HepG2 (cell line): Measurements from ENCODE around the gene COL18A1. TPM values are rescaled to one million over a fixed set of nuclear protein-coding genes. Genes with fewer than 3 reads are reported as not detected.
A peak's percentile ranks its signal among the peaks of the same experiment; 100 is the strongest.

ENCODE experiments used
- ATAC-seq: fragments of 200-7000 bp; cut with Tn5 transposase; 3 replicates; pipeline ENCODE4 v1.9.1; 2020; ENCODE audit warnings: mild to moderate bottlenecking, moderate library complexity
- BruUV-seq: library from RNA; stranded (reverse); fragments of 400-500 nt; replicated peaks from 2 replicates; lab custom pipeline; 2021; lab: Mats Ljungman, UMichigan
- CTCF ChIA-PET: fragments of 300-600 bp; formaldehyde crosslinking; extraction: SDS; loops from one replicate; lab custom pipeline; 2021; ENCODE audit warnings: low total read pairs, inconsistent platforms, low intra/inter-chr PET ratio; lab: Yijun Ruan, JAX
- POLR2A ChIA-PET: fragments of 350-600 bp; sonication (Branson Sonifier 250); formaldehyde crosslinking; loops from one replicate; lab custom pipeline; 2020; ENCODE audit warnings: antibody characterized with exemption, inconsistent platforms; lab: Yijun Ruan, JAX
- DNase-seq: peaks from one replicate; pipeline ENCODE4 v3.0.0-alpha.2; 2015; ENCODE audit warnings: low spot score
- FAIRE-seq: peaks from 3 replicates; lab custom pipeline; 2011; peaks lifted over from hg19 to GRCh38; lab: Jason Lieb, UNC
- H2AFZ ChIP-seq: one replicate; pipeline ENCODE4 v1.6.1; 2011; ENCODE audit warnings: low read length, inconsistent platforms
- H3K27ac ChIP-seq: fragments of 300-600 bp; 3 replicates; pipeline ENCODE4 v1.8.0; 2011; ENCODE audit warnings: mixed run types, mild to moderate bottlenecking, mixed read lengths, low read length, inconsistent platforms; ENCODE audit not compliant: insufficient read depth; ENCODE audit errors: extremely low read length
- H3K27me3 ChIP-seq, 2 experiments: fragments of 200-600 bp in 1 of 2; 2 replicates in 1 of 2; 3 replicates in 1 of 2; pipeline versions ENCODE4 v1.6.0 to v1.8.0; 2011; ENCODE audit warnings: low read length in 2 of 2, mild to moderate bottlenecking in 2 of 2, moderate library complexity in 2 of 2, inconsistent platforms in 1 of 2; ENCODE audit not compliant: insufficient read depth in 2 of 2, control insufficient read depth in 1 of 2
- H3K36me3 ChIP-seq, 2 experiments: fragments of 200-600 bp in 1 of 2; replicated peaks in 1 of 2; 2 replicates in 1 of 2; 3 replicates in 1 of 2; pipeline versions ENCODE4 v1.5.1 to v1.8.0; 2011; ENCODE audit warnings: low read length in 2 of 2, inconsistent platforms in 1 of 2; ENCODE audit not compliant: insufficient read depth in 2 of 2, control insufficient read depth in 1 of 2
- H3K4me1 ChIP-seq: 2 replicates; pipeline ENCODE4 v1.5.1; 2012; ENCODE audit warnings: low read length, inconsistent platforms; ENCODE audit not compliant: insufficient read depth
- H3K4me2 ChIP-seq: 2 replicates; pipeline ENCODE4 v1.6.0; 2011; ENCODE audit warnings: low read depth, low read length, inconsistent platforms
- H3K4me3 ChIP-seq, 3 experiments: fragments of 200-600 bp in 1 of 3; sonication (generic), shearing (Covaris generic) in 1 of 3; replicated peaks in 1 of 3; 2 replicates each; pipeline ENCODE4 v1.5.1; 2011 to 2016; ENCODE audit warnings: low read length in 3 of 3, inconsistent platforms in 2 of 3, low read depth in 2 of 3, mild to moderate bottlenecking in 2 of 3, control low read depth in 1 of 3, mixed read lengths in 1 of 3; ENCODE audit not compliant: insufficient read depth in 1 of 3
- H3K79me2 ChIP-seq: one replicate; pipeline ENCODE4 v1.6.1; 2011; ENCODE audit warnings: low read length, inconsistent platforms; ENCODE audit not compliant: insufficient read depth
- H3K9ac ChIP-seq: 2 replicates; pipeline ENCODE4 v1.6.0; 2011; ENCODE audit warnings: mild to moderate bottlenecking, low read depth, low read length, inconsistent platforms; ENCODE audit not compliant: insufficient read depth
- H3K9me3 ChIP-seq: 2 replicates; pipeline ENCODE4 v1.5.1; 2012; ENCODE audit warnings: mild to moderate bottlenecking, low read length
- H4K20me1 ChIP-seq: 2 replicates; pipeline ENCODE4 v1.6.0; 2011; ENCODE audit warnings: inconsistent platforms, mild to moderate bottlenecking, low read length, moderate library complexity; ENCODE audit not compliant: insufficient read depth
- ATAD3A ChIP-seq: sonication (generic); formaldehyde crosslinking; IDR thresholded peaks from 2 replicates; pipeline ENCODE4 v1.4.0; 2020; ENCODE audit warnings: missing genetic modification reagents
- CEBPG ChIP-seq: IDR thresholded peaks from 2 replicates; pipeline ENCODE4 v1.6.1; 2016
- CHD4 ChIP-seq: fragments of 200-600 bp; sonication (generic); IDR thresholded peaks from 2 replicates; pipeline ENCODE4 v1.7.0; 2017; ENCODE audit warnings: mild to moderate bottlenecking, low read length, borderline replicate concordance
- CREB3 ChIP-seq: sonication (generic); formaldehyde crosslinking; IDR thresholded peaks from 2 replicates; pipeline ENCODE4 v1.5.0; 2020; ENCODE audit warnings: missing genetic modification reagents
- DNMT3B ChIP-seq: conservative IDR thresholded peaks from 2 replicates; pipeline ENCODE4 v1.6.1; 2016; ENCODE audit warnings: missing biosample characterization, control low read depth
- GLI4 ChIP-seq: sonication (generic); formaldehyde crosslinking; IDR thresholded peaks from 2 replicates; pipeline ENCODE4 v1.5.1; 2020; ENCODE audit warnings: missing genetic modification reagents, mild to moderate bottlenecking, moderate library complexity, borderline replicate concordance
- KLF11 ChIP-seq: IDR thresholded peaks from 2 replicates; pipeline ENCODE4 v1.6.1; 2016; ENCODE audit warnings: missing compliant biosample characterization
- MAF1 ChIP-seq: sonication (generic); formaldehyde crosslinking; IDR thresholded peaks from 2 replicates; pipeline ENCODE4 v1.5.0; 2020; ENCODE audit warnings: missing genetic modification reagents, borderline replicate concordance
- MAFF ChIP-seq: IDR thresholded peaks from 2 replicates; pipeline ENCODE4 v1.6.1; 2011; ENCODE audit warnings: low read depth, low read length, improper control_type of control experiment
- MAFG ChIP-seq: sonication (generic); formaldehyde crosslinking; IDR thresholded peaks from 2 replicates; pipeline ENCODE4 v1.5.1; 2020; ENCODE audit warnings: mild to moderate bottlenecking, missing genetic modification reagents
- NR1H2 ChIP-seq: sonication (generic); formaldehyde crosslinking; IDR thresholded peaks from 2 replicates; pipeline ENCODE4 v1.8.1; 2022; ENCODE audit warnings: low read depth, missing genetic modification reagents, borderline replicate concordance
- REL ChIP-seq: sonication (generic); formaldehyde crosslinking; conservative IDR thresholded peaks from 2 replicates; pipeline ENCODE4 v1.8.0; 2022; ENCODE audit warnings: mild to moderate bottlenecking, missing genetic modification reagents, moderate library complexity
- SRSF9 ChIP-seq: fragments of 200-400 bp; formaldehyde crosslinking; IDR thresholded peaks from 2 replicates; pipeline ENCODE4 v1.6.1; 2018; ENCODE audit warnings: borderline replicate concordance, mild to moderate bottlenecking, low read depth, low read length; ENCODE audit not compliant: insufficient read depth, poor library complexity, severe bottlenecking
- TMF1 ChIP-seq: sonication (generic); formaldehyde crosslinking; IDR thresholded peaks from 2 replicates; pipeline ENCODE4 v1.8.1; 2022; ENCODE audit warnings: low read depth, missing genetic modification reagents
- TP53 ChIP-seq: sonication (generic); formaldehyde crosslinking; conservative IDR thresholded peaks from 2 replicates; pipeline ENCODE4 v1.4.0; 2020; ENCODE audit warnings: missing genetic modification reagents
- ZNF10 ChIP-seq: sonication (generic); formaldehyde crosslinking; IDR thresholded peaks from 2 replicates; pipeline ENCODE4 v1.4.0; 2020; ENCODE audit warnings: mild to moderate bottlenecking, low read depth, missing genetic modification reagents, borderline replicate concordance
- ZNF362 ChIP-seq: sonication (generic); formaldehyde crosslinking; IDR thresholded peaks from 2 replicates; pipeline ENCODE4 v1.4.0; 2020; ENCODE audit warnings: missing genetic modification reagents, mild to moderate bottlenecking, borderline replicate concordance
- ZNF383 ChIP-seq: sonication (generic); formaldehyde crosslinking; IDR thresholded peaks from 2 replicates; pipeline ENCODE4 v1.4.0; 2020; ENCODE audit warnings: missing genetic modification reagents, mild to moderate bottlenecking, borderline replicate concordance
- ZNF567 ChIP-seq: sonication (generic); formaldehyde crosslinking; IDR thresholded peaks from 2 replicates; pipeline ENCODE4 v1.8.1; 2023; ENCODE audit warnings: mild to moderate bottlenecking, missing genetic modification reagents, borderline replicate concordance
- ZNF644 ChIP-seq: IDR thresholded peaks from 2 replicates; pipeline ENCODE4 v1.6.1; 2016; ENCODE audit warnings: low read depth
- ZNF782 ChIP-seq: sonication (generic); formaldehyde crosslinking; IDR thresholded peaks from 2 replicates; pipeline ENCODE4 v1.4.0; 2020; ENCODE audit warnings: missing genetic modification reagents, mild to moderate bottlenecking, borderline replicate concordance
- ZUFSP ChIP-seq: sonication (generic); formaldehyde crosslinking; IDR thresholded peaks from 2 replicates; pipeline ENCODE4 v1.9.0; 2021; ENCODE audit warnings: missing genetic modification reagents, mild to moderate bottlenecking, borderline replicate concordance
- WGBS: methylation state at CpG from one replicate; pipeline ENCODE4 v1.1.6; 2017; ENCODE audit warnings: low lambda C conversion rate; 5-methylcytosine and 5-hydroxymethylcytosine counted together
- in situ Hi-C: cut with HindIII; loops from 2 replicates; pipeline ENCODE4 v1.10.0; 2017; ENCODE audit warnings: low pct_unique_long_range_greater_than_20kb; ENCODE audit not compliant: extremely low pct_ligation_motif_present
- intact Hi-C: fragments of 100-400 bp; cut with micrococcal nuclease; formaldehyde crosslinking; loops from one replicate; pipeline ENCODE4 v1.10.0; 2022; ENCODE audit not compliant: unreplicated experiment
- polyA plus RNA-seq, 8 experiments: library from polyadenylated mRNA; depleted of rRNA in 3 of 8; stranded (reverse) in 7 of 8; unstranded in 1 of 8; fragments of >200 nt; fragmentation: Illumina TruSeq in 4 of 8; extraction: Trizol in 4 of 8; gene quantifications; 2 replicates each; pipeline versions ENCODE4 v1.2.1 to v1.2.3, GENCODE V29; 2011 to 2016; ENCODE audit warnings: low read depth in 4 of 8, missing spikeins in 1 of 8, mixed read lengths in 1 of 8; ENCODE audit not compliant: insufficient read depth in 1 of 8
- total RNA-seq, 5 experiments: library from RNA; depleted of rRNA; stranded (reverse); fragments of >200 nt; fragmentation: Illumina TruSeq; extraction: Trizol; gene quantifications; 2 replicates each; pipeline ENCODE4 v1.2.3, GENCODE V29; 2016; ENCODE audit warnings: low read depth in 1 of 5

The COL18A1 gene
- total and polyA plus RNA-seq, 2 of the 13 experiments (the other 11 are each of a cell fraction or from before 2014, with no cell fraction given), result 79.0 to 102 TPM

DNA sequence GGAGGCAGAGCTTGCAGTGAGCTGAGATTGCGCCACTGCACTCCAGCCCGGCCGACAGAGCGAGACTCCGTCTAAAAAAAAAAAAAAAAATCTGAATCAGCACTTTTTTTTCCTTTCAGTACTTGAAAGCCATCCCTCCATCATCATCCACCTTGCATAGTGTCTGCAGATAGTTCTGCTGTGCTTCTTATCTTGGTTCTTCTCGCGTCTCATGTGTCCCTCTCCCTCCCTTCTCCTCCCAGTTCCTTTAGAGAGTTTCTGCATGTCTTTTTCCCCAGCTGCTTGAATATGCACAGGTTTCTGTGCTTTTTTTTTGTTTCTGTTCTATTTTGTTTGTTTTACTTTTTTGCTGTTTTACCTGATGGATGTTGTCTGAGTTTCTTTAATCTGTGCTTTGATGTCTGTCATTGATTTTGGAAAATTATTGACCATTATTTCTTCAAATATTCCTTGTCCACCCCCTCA lies 3.9 kb upstream of the COL18A1 start:
- POLR2A ChIA-PET, result interaction anchor here (1.9 kb wide), 1 partner anchor 9 kb away, joined by 5 read pairs; no protein-coding TSS in a partner anchor
- no peaks in the 10 kb centered on the region for H4K20me1 ChIP-seq
- ATAC-seq (no peak), FAIRE-seq (no peak), DNase-seq (no peak)
- H2AFZ ChIP-seq, result no peak overlapping the region
- H3K79me2 ChIP-seq, result peaks cover 4% of the 10 kb centered on the region
- H3K9ac ChIP-seq, result no peak overlapping the region
- H3K36me3 ChIP-seq, result no peaks in the 10 kb centered on the region
- H3K4me1 ChIP-seq, result peaks cover 16% of the 10 kb centered on the region
- WGBS, result 30% methylated on average over 7 of the region's 7 CpGs
- intact Hi-C loops, result loop anchor here (10.0 kb wide), 1 partner anchor 106 kb away; no protein-coding TSS in a partner anchor
- H3K9me3 ChIP-seq, result peaks cover 4% of the 10 kb centered on the region
- no peak overlapping the region for H3K4me3 ChIP-seq
- peaks cover 9 to 61% of the 10 kb centered on the region in 2 experiments for H3K27me3 ChIP-seq
- H3K27ac ChIP-seq, result no peak overlapping the region
- in situ Hi-C loops, result no loop called here
- CTCF ChIA-PET, result no interaction called here
- no peak overlapping the region for H3K4me2 ChIP-seq
- BruUV-seq, result no TSS peak
- no peak for TF ChIP-seq DNMT3B (CRISPR knock-in tag)
- TF ChIP-seq ATAD3A, result no peak
- no peak for TF ChIP-seq CHD4
- peak; percentile 64 for TF ChIP-seq ZNF362
- TF ChIP-seq ZNF10, result no peak
- no peak for TF ChIP-seq ZUFSP
- TF ChIP-seq TMF1 (CRISPR knock-in tag), result no peak
- peak; percentile 62; the same call in 1 of the 2 replicates for TF ChIP-seq MAFG
- no peak for TF ChIP-seq SRSF9
- no peak for TF ChIP-seq TP53 (CRISPR knock-in tag)
- TF ChIP-seq CREB3 (CRISPR knock-in tag), result no peak
- TF ChIP-seq CEBPG (CRISPR knock-in tag), result 0 out of 2 replicates have a peak, but pooled peaks have one; percentile 32
- TF ChIP-seq GLI4 (CRISPR knock-in tag), result no peak
- no peak for TF ChIP-seq ZNF567 (CRISPR knock-in tag)
- no peak for TF ChIP-seq MAF1 (CRISPR knock-in tag)
- TF ChIP-seq ZNF383 (CRISPR knock-in tag), result no peak
- TF ChIP-seq ZNF644 (CRISPR knock-in tag), result no peak
- TF ChIP-seq REL (CRISPR knock-in tag), result no peak
- no peak for TF ChIP-seq NR1H2 (CRISPR knock-in tag)
- no peak for TF ChIP-seq ZNF782 (CRISPR knock-in tag)
- TF ChIP-seq MAFF, result peak; percentile 95
- TF ChIP-seq KLF11 (CRISPR knock-in tag), result no peak
